Astrocyte of the cerebellum (primary cell): Measurements from ENCODE around the gene MRGPRG.

Source experiments
- DNase-seq: peaks from one replicate; pipeline ENCODE4 v3.0.0-alpha.2; 2011; ENCODE audit warnings: low read depth
- H3K4me3 ChIP-seq: 2 replicates; pipeline ENCODE4 v1.5.1; 2011; ENCODE audit warnings: mild to moderate bottlenecking, low read depth, low read length, moderate library complexity
- CTCF ChIP-seq: IDR thresholded peaks from 2 replicates; pipeline ENCODE4 v1.5.1; 2012; ENCODE audit warnings: low read length, low read depth, moderate library complexity, mild to moderate bottlenecking; ENCODE audit errors: missing control alignments
- in situ Hi-C: cut with HindIII; loops from 2 replicates; pipeline ENCODE4 v1.10.0; 2017; ENCODE audit warnings: low sequenced_read_pairs

MRGPRG gene

GRCh38 chr11:3202305-3202704, 16.3 kb downstream of the MRGPRG start:
- in situ Hi-C loops, result no loop called here
- TF ChIP-seq CTCF, result no peak
- no peak for DNase-seq
- no peak overlapping the region for H3K4me3 ChIP-seq

GRCh38 chr11:3201677-3202181, 16.9 kb downstream of the MRGPRG start:
- H3K4me3 ChIP-seq, result no peak overlapping the region
- DNase-seq, result no peak
- in situ Hi-C loops, result no loop called here
- no peak for TF ChIP-seq CTCF

- H3K4me3 ChIP-seq, result no peak overlapping the region
- no peak for TF ChIP-seq CTCF
- DNase-seq, result no peak
- in situ Hi-C loops, result no loop called here
Measured at GRCh38 chr11:3201112-3201581, 17.5 kb downstream of the MRGPRG start.

GRCh38 chr11:3200388-3201111, 18.1 kb downstream of the MRGPRG start:
- in situ Hi-C loops, result no loop called here
- no peak for DNase-seq
- TF ChIP-seq CTCF, result no peak
- no peak overlapping the region for H3K4me3 ChIP-seq

GRCh38 chr11:3199537-3200295, 18.9 kb downstream of the MRGPRG start:
- no peak for TF ChIP-seq CTCF
- no peak overlapping the region for H3K4me3 ChIP-seq
- no peak for DNase-seq
- in situ Hi-C loops, result no loop called here

GRCh38 chr11:3198815-3199214, 19.8 kb downstream of the MRGPRG start:
- no peak for DNase-seq
- in situ Hi-C loops, result no loop called here
- TF ChIP-seq CTCF, result no peak
- H3K4me3 ChIP-seq, result no peak overlapping the region
